ENCODE results near the gene PTPRK. TPM values are rescaled to one million over a fixed set of nuclear protein-coding genes. Genes with fewer than 3 reads are reported as not detected.
A peak's percentile ranks its signal among the peaks of the same experiment; 100 is the strongest.

The PTPRK gene
- total and polyA plus RNA-seq, 2 donors (not counting 1 experiment from before 2014, with no cell fraction given), result 19.4 to 75.5 TPM

- no peaks in the 10 kb centered on the region for H3K4me1 ChIP-seq (ENCODE audit: control insufficient read depth, extremely low read depth, insufficient read depth, low read length)
- no peaks in the 10 kb centered on the region for H3K79me2 ChIP-seq (ENCODE audit: control insufficient read depth, insufficient read depth, low read length)
- no peak overlapping the region for H3K27ac ChIP-seq (ENCODE audit: insufficient read depth, low read length)
- no peak overlapping the region for H3K9ac ChIP-seq (ENCODE audit: insufficient read depth, low read length)
- TF ChIP-seq, protein P1, sequence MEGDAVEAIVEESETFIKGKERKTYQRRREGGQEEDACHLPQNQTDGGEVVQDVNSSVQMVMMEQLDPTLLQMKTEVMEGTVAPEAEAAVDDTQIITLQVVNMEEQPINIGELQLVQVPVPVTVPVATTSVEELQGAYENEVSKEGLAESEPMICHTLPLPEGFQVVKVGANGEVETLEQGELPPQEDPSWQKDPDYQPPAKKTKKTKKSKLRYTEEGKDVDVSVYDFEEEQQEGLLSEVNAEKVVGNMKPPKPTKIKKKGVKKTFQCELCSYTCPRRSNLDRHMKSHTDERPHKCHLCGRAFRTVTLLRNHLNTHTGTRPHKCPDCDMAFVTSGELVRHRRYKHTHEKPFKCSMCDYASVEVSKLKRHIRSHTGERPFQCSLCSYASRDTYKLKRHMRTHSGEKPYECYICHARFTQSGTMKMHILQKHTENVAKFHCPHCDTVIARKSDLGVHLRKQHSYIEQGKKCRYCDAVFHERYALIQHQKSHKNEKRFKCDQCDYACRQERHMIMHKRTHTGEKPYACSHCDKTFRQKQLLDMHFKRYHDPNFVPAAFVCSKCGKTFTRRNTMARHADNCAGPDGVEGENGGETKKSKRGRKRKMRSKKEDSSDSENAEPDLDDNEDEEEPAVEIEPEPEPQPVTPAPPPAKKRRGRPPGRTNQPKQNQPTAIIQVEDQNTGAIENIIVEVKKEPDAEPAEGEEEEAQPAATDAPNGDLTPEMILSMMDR (conservative IDR thresholded peaks at IDR 0.05 in 1 of 2, IDR thresholded peaks at IDR 0.05 in 1 of 2; ENCODE audit: low read depth in 1 of 2, low read length in 2 of 2), result no peak
- no peak for TF ChIP-seq EZH2 (IDR thresholded peaks at IDR 0.05; ENCODE audit: low read length, missing control alignments)
- no peak overlapping the region for H3K4me2 ChIP-seq (ENCODE audit: extremely low read depth, insufficient read depth, low read length)
- H3K27me3 ChIP-seq (ENCODE audit: control insufficient read depth, insufficient read depth, low read length), result no peaks in the 10 kb centered on the region
- no peak overlapping the region for H3K4me3 ChIP-seq (replicated peaks in 1 of 4; ENCODE audit: control extremely low read depth in 1 of 4, insufficient read depth in 1 of 4, low read depth in 3 of 4, low read length in 4 of 4)
- no peak overlapping the region for H2AFZ ChIP-seq (ENCODE audit: low read length)
- no peaks in the 10 kb centered on the region for H4K20me1 ChIP-seq (ENCODE audit: control insufficient read depth, extremely low read depth, insufficient read depth, low read length)
- peak in 1 of 2 donors; percentile 53 for DNase-seq (ENCODE audit: low read depth in 2 of 2)
- H3K36me3 ChIP-seq (ENCODE audit: control insufficient read depth, insufficient read depth, low read length), result no peaks in the 10 kb centered on the region
- H3K9me3 ChIP-seq (ENCODE audit: control insufficient read depth, insufficient read depth, low read depth, low read length), result no peaks in the 10 kb centered on the region
These were observed 76.8 kb downstream of the PTPRK start for GRCh38 chr6:128443553-128443952.

DNA sequence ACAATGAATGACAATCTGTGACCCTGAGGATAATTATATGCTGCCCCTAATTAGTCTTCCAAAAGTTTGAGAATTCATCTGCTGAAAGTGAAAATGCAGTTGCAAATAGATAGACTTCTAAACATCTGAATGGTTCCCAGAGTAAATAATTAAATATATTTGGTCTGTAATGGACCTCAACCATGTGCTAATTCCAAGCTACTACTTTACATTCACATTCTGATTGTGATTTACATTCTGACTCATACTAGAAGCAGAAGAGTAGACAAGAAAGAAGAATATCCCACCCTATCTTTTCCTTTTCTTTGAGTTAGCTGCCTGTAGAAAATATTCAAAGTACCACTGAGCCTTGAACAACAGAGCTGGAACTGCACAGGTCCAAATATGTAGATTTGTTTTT is 80.8 kb downstream of the PTPRK start:
- no peaks in the 10 kb centered on the region for H3K4me1 ChIP-seq (ENCODE audit: control insufficient read depth, extremely low read depth, insufficient read depth, low read length)
- no peak overlapping the region for H3K4me2 ChIP-seq (ENCODE audit: extremely low read depth, insufficient read depth, low read length)
- peaks cover 1% of the 10 kb centered on the region for H4K20me1 ChIP-seq (ENCODE audit: control insufficient read depth, extremely low read depth, insufficient read depth, low read length)
- TF ChIP-seq, protein P1 (conservative IDR thresholded peaks at IDR 0.05 in 1 of 2, IDR thresholded peaks at IDR 0.05 in 1 of 2; ENCODE audit: low read depth in 1 of 2, low read length in 2 of 2), result no peak
- TF ChIP-seq EZH2 (IDR thresholded peaks at IDR 0.05; ENCODE audit: low read length, missing control alignments), result no peak
- no peaks in the 10 kb centered on the region for H3K79me2 ChIP-seq (ENCODE audit: control insufficient read depth, insufficient read depth, low read length)
- no peak for DNase-seq (ENCODE audit: low read depth in 2 of 2)
- H3K9me3 ChIP-seq (ENCODE audit: control insufficient read depth, insufficient read depth, low read depth, low read length), result no peaks in the 10 kb centered on the region
- no peak overlapping the region for H3K4me3 ChIP-seq (replicated peaks in 1 of 4; ENCODE audit: control extremely low read depth in 1 of 4, insufficient read depth in 1 of 4, low read depth in 3 of 4, low read length in 4 of 4)
- no peaks in the 10 kb centered on the region for H3K27me3 ChIP-seq (ENCODE audit: control insufficient read depth, insufficient read depth, low read length)
- no peak overlapping the region for H3K9ac ChIP-seq (ENCODE audit: insufficient read depth, low read length)
- H3K36me3 ChIP-seq (ENCODE audit: control insufficient read depth, insufficient read depth, low read length), result no peaks in the 10 kb centered on the region
- H3K27ac ChIP-seq (ENCODE audit: insufficient read depth, low read length), result no peak overlapping the region
- no peak overlapping the region for H2AFZ ChIP-seq (ENCODE audit: low read length)

DNA sequence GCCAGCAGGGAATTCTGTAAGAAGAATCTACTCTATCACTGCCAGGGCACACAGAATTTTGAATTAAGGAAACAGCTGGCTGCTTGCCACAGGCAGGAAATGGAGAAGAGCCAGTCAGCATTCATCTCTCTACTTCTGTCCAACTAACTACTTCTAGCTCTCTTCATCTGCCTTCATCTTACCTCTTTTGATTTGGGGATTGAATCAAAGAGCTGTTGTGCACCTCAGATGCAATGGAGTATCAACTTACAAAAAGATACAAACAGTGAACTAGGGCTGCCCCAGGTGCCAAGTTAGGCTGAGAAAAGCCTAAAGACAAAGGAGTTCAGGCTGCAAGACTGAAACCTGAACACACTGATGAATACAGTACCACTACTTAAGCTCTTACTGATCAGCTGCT is 82.0 kb downstream of the PTPRK start:
- H2AFZ ChIP-seq (ENCODE audit: low read length), result no peak overlapping the region
- no peaks in the 10 kb centered on the region for H3K79me2 ChIP-seq (ENCODE audit: control insufficient read depth, insufficient read depth, low read length)
- TF ChIP-seq, protein P1 (conservative IDR thresholded peaks at IDR 0.05 in 1 of 2, IDR thresholded peaks at IDR 0.05 in 1 of 2; ENCODE audit: low read depth in 1 of 2, low read length in 2 of 2), result no peak
- TF ChIP-seq EZH2 (IDR thresholded peaks at IDR 0.05; ENCODE audit: low read length, missing control alignments), result no peak
- no peak overlapping the region for H3K4me2 ChIP-seq (ENCODE audit: extremely low read depth, insufficient read depth, low read length)
- H4K20me1 ChIP-seq (ENCODE audit: control insufficient read depth, extremely low read depth, insufficient read depth, low read length), result peaks cover 1% of the 10 kb centered on the region
- no peak overlapping the region for H3K27ac ChIP-seq (ENCODE audit: insufficient read depth, low read length)
- no peak overlapping the region for H3K4me3 ChIP-seq (replicated peaks in 1 of 4; ENCODE audit: control extremely low read depth in 1 of 4, insufficient read depth in 1 of 4, low read depth in 3 of 4, low read length in 4 of 4)
- H3K9ac ChIP-seq (ENCODE audit: insufficient read depth, low read length), result no peak overlapping the region
- no peaks in the 10 kb centered on the region for H3K36me3 ChIP-seq (ENCODE audit: control insufficient read depth, insufficient read depth, low read length)
- no peaks in the 10 kb centered on the region for H3K9me3 ChIP-seq (ENCODE audit: control insufficient read depth, insufficient read depth, low read depth, low read length)
- H3K27me3 ChIP-seq (ENCODE audit: control insufficient read depth, insufficient read depth, low read length), result no peaks in the 10 kb centered on the region
- no peaks in the 10 kb centered on the region for H3K4me1 ChIP-seq (ENCODE audit: control insufficient read depth, extremely low read depth, insufficient read depth, low read length)
- peak; percentile 21 to 33 for DNase-seq (ENCODE audit: low read depth in 2 of 2)

Measured in fibroblast of lung (primary cell).